Measurements from ENCODE around the gene COMMD7. TPM values are rescaled to one million over a fixed set of nuclear protein-coding genes. Genes with fewer than 3 reads are reported as not detected.

COMMD7 gene
- total RNA-seq, 1 experiment from 2014 or later = 66.1 TPM

- Histone ChIP-seq H3K9me3 (ENCODE audit: control insufficient read depth, low read depth, low read length) (no peaks in the 10 kb centered on the region), H3K14ac (ENCODE audit: insufficient read depth, low read length) (no peak overlapping the region), H3K18ac (ENCODE audit: insufficient read length, low read depth, low read length) (no peak overlapping the region), H3K23me2 (ENCODE audit: insufficient read length, low read depth, low read length, poor library complexity, severe bottlenecking) (no peaks in the 10 kb centered on the region), H4K5ac (ENCODE audit: insufficient read length, low read depth, low read length) (no peak overlapping the region), H3K9ac (ENCODE audit: extremely low read depth, insufficient read length, low read length) (no peak overlapping the region), H3T11ph (ENCODE audit: low read length) (no peak overlapping the region), H4K8ac (replicated peaks; ENCODE audit: insufficient read length, low read depth, low read length) (no peak overlapping the region), H2BK120ac (ENCODE audit: low read depth, low read length, poor library complexity, severe bottlenecking) (no peak overlapping the region), H3K27ac (ENCODE audit: insufficient read length, low read depth, low read length) (no peak overlapping the region), H3K27me3 (ENCODE audit: insufficient read depth, low read length) (no peaks in the 10 kb centered on the region), H2AK5ac (ENCODE audit: insufficient read length, low read length) (no peak overlapping the region), H2AFZ (ENCODE audit: low read length) (no peak overlapping the region), H3K79me2 (ENCODE audit: insufficient read depth, low read length) (0 out of 2 replicates have a peak, but pooled peaks cover 2% of the 10 kb centered on the region), H3K23ac (ENCODE audit: insufficient read length, low read depth, low read length) (no peak overlapping the region), H3K4ac (ENCODE audit: low read depth, low read length) (no peak overlapping the region), H2BK12ac (ENCODE audit: insufficient read length, low read depth, low read length) (no peak overlapping the region), H4K91ac (ENCODE audit: insufficient read length, low read depth, low read length) (no peak overlapping the region), H2BK15ac (ENCODE audit: low read depth, low read length) (no peak overlapping the region), H3K56ac (ENCODE audit: insufficient read length, low read depth, low read length) (no peak overlapping the region), H2BK5ac (ENCODE audit: insufficient read length, low read length) (no peak overlapping the region), H3K4me1 (ENCODE audit: insufficient read depth, low read length) (no peaks in the 10 kb centered on the region; the same call in 1 of the 2 replicates), H4K20me1 (ENCODE audit: control insufficient read depth, insufficient read depth, insufficient read length) (no peaks in the 10 kb centered on the region), H2BK20ac (ENCODE audit: low read depth, low read length, poor library complexity, severe bottlenecking) (no peak overlapping the region), H3K79me1 (ENCODE audit: insufficient read depth, low read depth, low read length, poor library complexity, severe bottlenecking) (peaks cover 9% of the 10 kb centered on the region), H3K4me2 (ENCODE audit: insufficient read depth, insufficient read length, low read length) (no peak overlapping the region)
- TF ChIP-seq CTCF (conservative IDR thresholded peaks at IDR 0.05) = no peak
- Mint-ChIP-seq H3K27ac (peak overlapping the region; percentile 50 to 88 (median 71); a peak in 4 of 7 replicates), H3K36me3 (ENCODE audit: insufficient read depth in 1 of 3, low read depth in 3 of 3) (peaks cover 27 to 61% (median 44%) of the 10 kb centered on the region in 3 experiments; a peak in 6 of 7 replicates), H3K9me3 (peaks cover 0 to 4% of the 10 kb centered on the region in 2 experiments; a peak in 3 of 5 replicates), H3K27me3 (ENCODE audit: low read depth) (no peaks in the 10 kb centered on the region), H3K4me1 (peaks cover 12% of the 10 kb centered on the region in 2 experiments), H3K4me3 (no peak overlapping the region)
- WGBS (ENCODE audit: extremely low coverage, insufficient read length, low lambda C conversion rate) = no CpG with 5 or more reads among the region's 7 CpGs
- no peak for DNase-seq
Observed at GRCh38 chr20:32727683-32728082, 15.6 kb downstream of the COMMD7 start.
